ENCODE data around the gene PSG3. TPM values are rescaled to one million over a fixed set of nuclear protein-coding genes. Genes with fewer than 3 reads are reported as not detected.
"Not testable (repeated sequence)": the region's sequence is repeated elsewhere in the genome, so short reads cannot be mapped to it uniquely, and the experiment has no call there.

Gene PSG3
- total RNA-seq, 8 experiments from 2014 or later, result 0.08 to 0.71 (median 0.21) TPM; not detected in 4

GRCh38 chr19:42752246-42752645, 12.0 kb upstream of the PSG3 start:
- in situ Hi-C loops (cut with MboI; ENCODE audit: low pct_unique_long_range_greater_than_20kb in 2 of 9, low sequenced_read_pairs in 9 of 9, unreplicated experiment in 9 of 9); H3K4me1 ChIP-seq (replicated peaks in 1 of 2); H3K27ac ChIP-seq; ATAC-seq (replicated peaks in 6 of 8); H3K4me3 ChIP-seq: not testable (repeated sequence)
- 0 to 100% (median 81%) methylated on average over 1 of the region's 1 CpG; no CpG with 5 or more reads in 4 of the 10 experiments for WGBS, 10 experiments

GRCh38 chr19:42741726-42742607, 1.7 kb upstream of the PSG3 start:
- no CpG with 5 or more reads among the region's 14 CpGs for WGBS, 10 experiments
- in situ Hi-C loops (cut with MboI; ENCODE audit: low pct_unique_long_range_greater_than_20kb in 2 of 9, low sequenced_read_pairs in 9 of 9, unreplicated experiment in 9 of 9); ATAC-seq (replicated peaks in 6 of 8); H3K4me3 ChIP-seq; H3K4me1 ChIP-seq (replicated peaks in 1 of 2); H3K27ac ChIP-seq: not testable (repeated sequence)

- H3K27ac ChIP-seq; H3K4me1 ChIP-seq (replicated peaks in 1 of 2); ATAC-seq (replicated peaks in 6 of 8); in situ Hi-C loops (cut with MboI; ENCODE audit: low pct_unique_long_range_greater_than_20kb in 2 of 9, low sequenced_read_pairs in 9 of 9, unreplicated experiment in 9 of 9); H3K4me3 ChIP-seq: not testable (repeated sequence)
- WGBS, 10 experiments, result 0 to 29% (median 0%) methylated on average over 1 to 2 of the region's 2 CpGs; no CpG with 5 or more reads in 3 of the 10 experiments
These were observed 2.7 kb downstream of the PSG3 start for GRCh38 chr19:42737581-42738011.

- WGBS, 10 experiments, result 17 to 52% (median 31%) methylated on average over 1 to 4 of the region's 5 CpGs; no CpG with 5 or more reads in 4 of the 10 experiments
- in situ Hi-C loops (cut with MboI; ENCODE audit: low pct_unique_long_range_greater_than_20kb in 2 of 9, low sequenced_read_pairs in 9 of 9, unreplicated experiment in 9 of 9); H3K27ac ChIP-seq; ATAC-seq (replicated peaks in 6 of 8); H3K4me1 ChIP-seq (replicated peaks in 1 of 2); H3K4me3 ChIP-seq: not testable (repeated sequence)
These were observed 11.9 kb downstream of the PSG3 start for GRCh38 chr19:42728341-42728740.

- 0 to 78% (median 8%) methylated on average over 1 of the region's 1 CpG; no CpG with 5 or more reads in 4 of the 10 experiments for WGBS, 10 experiments
- H3K4me3 ChIP-seq; ATAC-seq (replicated peaks in 6 of 8); H3K27ac ChIP-seq; H3K4me1 ChIP-seq (replicated peaks in 1 of 2); in situ Hi-C loops (cut with MboI; ENCODE audit: low pct_unique_long_range_greater_than_20kb in 2 of 9, low sequenced_read_pairs in 9 of 9, unreplicated experiment in 9 of 9): not testable (repeated sequence)
These were observed 26.3 kb downstream of the PSG3 start for GRCh38 chr19:42714000-42714399.

GRCh38 chr19:42712753-42713152, 27.5 kb downstream of the PSG3 start:
- WGBS, 10 experiments, result 0 to 93% (median 80%) methylated on average over 1 to 4 of the region's 6 CpGs; no CpG with 5 or more reads in 5 of the 10 experiments
- H3K4me1 ChIP-seq (replicated peaks in 1 of 2); ATAC-seq (replicated peaks in 6 of 8); H3K4me3 ChIP-seq; H3K27ac ChIP-seq; in situ Hi-C loops (cut with MboI; ENCODE audit: low pct_unique_long_range_greater_than_20kb in 2 of 9, low sequenced_read_pairs in 9 of 9, unreplicated experiment in 9 of 9): not testable (repeated sequence)

GRCh38 chr19:42710986-42711385, 29.3 kb downstream of the PSG3 start:
- H3K4me3 ChIP-seq, result not testable (repeated sequence)

GRCh38 chr19:42697884-42698283, 42.4 kb downstream of the PSG3 start:
- Histone ChIP-seq H3K27ac (no peak overlapping the region), H3K4me1 (replicated peaks in 1 of 2) (no peaks in the 10 kb centered on the region), H3K4me3 (no peak overlapping the region)
- in situ Hi-C loops (cut with MboI; ENCODE audit: low pct_unique_long_range_greater_than_20kb in 2 of 9, low sequenced_read_pairs in 9 of 9, unreplicated experiment in 9 of 9), result no loop called here
- 14 to 88% (median 67%) methylated on average over 1 to 21 of the region's 22 CpGs; no CpG with 5 or more reads in 1 of the 10 experiments for WGBS, 10 experiments
- ATAC-seq (replicated peaks in 6 of 8), result no peak

More at GRCh38 chr19:42710986-42711385, 29.3 kb downstream of the PSG3 start:
- H3K4me1 ChIP-seq (replicated peaks in 1 of 2); in situ Hi-C loops (cut with MboI; ENCODE audit: low pct_unique_long_range_greater_than_20kb in 2 of 9, low sequenced_read_pairs in 9 of 9, unreplicated experiment in 9 of 9); H3K27ac ChIP-seq; ATAC-seq (replicated peaks in 6 of 8): not testable (repeated sequence)
- 80% methylated on average over 1 of the region's 1 CpG; no CpG with 5 or more reads in 9 of the 10 experiments for WGBS, 10 experiments

GRCh38 chr19:42695811-42696503, 44.3 kb downstream of the PSG3 start:
- H3K4me1 ChIP-seq (replicated peaks in 1 of 2), result no peaks in the 10 kb centered on the region
- no peak for ATAC-seq (replicated peaks in 6 of 8)
- no peak overlapping the region for H3K27ac ChIP-seq
- WGBS, 10 experiments, result 20 to 71% (median 51%) methylated on average over 3 to 12 of the region's 12 CpGs
- in situ Hi-C loops (cut with MboI; ENCODE audit: low pct_unique_long_range_greater_than_20kb in 2 of 9, low sequenced_read_pairs in 9 of 9, unreplicated experiment in 9 of 9), result no loop called here
- no peak overlapping the region for H3K4me3 ChIP-seq

GRCh38 chr19:42693760-42694350, 46.4 kb downstream of the PSG3 start:
- peak in 3 of 8 experiments; percentile 60 to 85 (median 79) for ATAC-seq (replicated peaks in 6 of 8)
- whole genome bisulfite sequencing, 10 experiments, result 10 to 40% (median 23%) methylated on average over 1 to 5 of the region's 5 CpGs; no CpG with 5 or more reads in 3 of the 10 experiments
- in situ Hi-C loops (cut with MboI; ENCODE audit: low pct_unique_long_range_greater_than_20kb in 2 of 9, low sequenced_read_pairs in 9 of 9, unreplicated experiment in 9 of 9), result no loop called here
- H3K4me3 ChIP-seq, result no peak overlapping the region
- H3K27ac ChIP-seq, result no peak overlapping the region
- H3K4me1 ChIP-seq (replicated peaks in 1 of 2), result no peaks in the 10 kb centered on the region

- H3K4me1 ChIP-seq (replicated peaks in 1 of 2), result no peaks in the 10 kb centered on the region
- no peak overlapping the region for H3K27ac ChIP-seq
- in situ Hi-C loops (cut with MboI; ENCODE audit: low pct_unique_long_range_greater_than_20kb in 2 of 9, low sequenced_read_pairs in 9 of 9, unreplicated experiment in 9 of 9), result no loop called here
- no peak for ATAC-seq (replicated peaks in 6 of 8)
- 38 to 100% (median 69%) methylated on average over 1 to 2 of the region's 2 CpGs; no CpG with 5 or more reads in 4 of the 10 experiments for WGBS, 10 experiments
- H3K4me3 ChIP-seq, result no peak overlapping the region
These were observed 56.3 kb downstream of the PSG3 start for GRCh38 chr19:42683917-42684513.

- ATAC-seq (replicated peaks in 6 of 8); in situ Hi-C loops (cut with MboI; ENCODE audit: low pct_unique_long_range_greater_than_20kb in 2 of 9, low sequenced_read_pairs in 9 of 9, unreplicated experiment in 9 of 9); H3K27ac ChIP-seq; H3K4me3 ChIP-seq; H3K4me1 ChIP-seq (replicated peaks in 1 of 2): not testable (repeated sequence)
- WGBS, 10 experiments, result no CpG with 5 or more reads among the region's 27 CpGs
These were observed 64.0 kb downstream of the PSG3 start for GRCh38 chr19:42676326-42676725.
